Measurements from ENCODE around the gene SERGEF.

SERGEF gene

DNA sequence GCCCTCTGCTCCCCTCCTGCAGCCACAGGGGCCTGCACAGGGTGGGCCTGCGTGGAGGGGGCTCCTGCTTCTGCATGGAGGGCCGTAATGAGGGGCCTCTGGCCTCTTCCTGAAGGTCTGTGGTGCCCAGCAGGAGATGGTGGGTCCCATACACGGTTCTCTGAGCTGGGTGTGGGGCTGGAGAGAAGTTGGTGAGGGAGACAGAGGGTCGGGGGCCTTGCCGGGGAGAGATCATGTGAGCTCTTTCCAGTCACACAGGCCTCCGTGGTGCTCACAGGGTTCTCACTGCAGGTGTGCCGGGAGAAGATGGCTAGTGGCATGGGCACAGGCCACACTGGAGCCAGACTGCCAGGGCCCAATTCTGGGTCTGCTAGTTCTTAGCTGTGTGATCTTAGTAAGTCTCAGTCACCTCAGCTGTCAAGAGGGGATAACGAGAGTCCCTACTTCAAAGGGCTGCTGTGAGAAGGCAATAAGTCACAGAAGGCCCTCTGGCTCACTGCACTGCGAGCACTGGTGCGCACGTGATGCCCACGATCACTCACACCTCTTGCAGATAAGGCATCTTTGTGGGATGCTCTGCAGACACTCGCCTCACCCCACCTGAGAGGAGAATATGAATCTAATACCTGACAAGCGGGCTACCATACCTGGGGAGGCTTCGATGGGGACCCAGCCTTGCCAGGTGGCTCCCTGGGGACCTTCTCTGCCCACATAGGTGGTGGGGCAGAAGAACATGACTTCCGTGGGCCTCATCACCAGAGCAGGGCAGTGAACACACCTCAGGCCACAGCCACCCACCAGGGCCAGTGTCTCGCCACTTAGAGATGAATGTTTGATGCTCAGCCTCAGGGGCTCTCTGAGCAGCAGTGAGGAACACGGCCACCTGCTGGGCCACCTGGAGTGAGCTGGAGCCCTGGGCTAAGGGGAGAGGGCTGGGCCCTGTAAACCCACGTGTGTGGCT lies 263.8 kb downstream of the SERGEF start:
- no peak for DNase-seq (ENCODE audit: low spot score)

GRCh38 chr11:17748044-17748443 lies 264.8 kb downstream of the SERGEF start:
- no peak for DNase-seq (ENCODE audit: low spot score)

- DNase-seq (ENCODE audit: low spot score) = no peak
These were observed 265.5 kb downstream of the SERGEF start for GRCh38 chr11:17747131-17747955.

DNA sequence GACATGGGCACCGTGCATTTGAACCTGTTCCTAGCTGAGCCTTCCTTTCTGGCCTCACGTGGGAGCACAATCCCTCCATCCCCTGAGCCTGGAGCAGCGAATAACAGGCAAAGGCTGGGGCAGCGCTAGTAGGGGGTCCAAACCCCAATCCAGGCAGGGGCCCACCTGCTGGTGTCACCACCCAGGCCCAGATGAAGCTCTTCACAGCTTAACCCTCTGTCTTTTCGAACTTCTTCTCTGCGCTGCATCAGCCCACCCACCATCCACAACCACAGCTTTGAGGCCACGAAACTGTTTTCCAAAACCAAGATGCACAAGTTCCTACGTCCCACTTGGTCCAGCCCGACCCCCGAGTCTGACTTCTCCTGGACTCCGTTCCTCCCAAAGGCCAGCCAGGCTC lies 266.8 kb downstream of the SERGEF start:
- no peak for DNase-seq (ENCODE audit: low spot score)

DNA sequence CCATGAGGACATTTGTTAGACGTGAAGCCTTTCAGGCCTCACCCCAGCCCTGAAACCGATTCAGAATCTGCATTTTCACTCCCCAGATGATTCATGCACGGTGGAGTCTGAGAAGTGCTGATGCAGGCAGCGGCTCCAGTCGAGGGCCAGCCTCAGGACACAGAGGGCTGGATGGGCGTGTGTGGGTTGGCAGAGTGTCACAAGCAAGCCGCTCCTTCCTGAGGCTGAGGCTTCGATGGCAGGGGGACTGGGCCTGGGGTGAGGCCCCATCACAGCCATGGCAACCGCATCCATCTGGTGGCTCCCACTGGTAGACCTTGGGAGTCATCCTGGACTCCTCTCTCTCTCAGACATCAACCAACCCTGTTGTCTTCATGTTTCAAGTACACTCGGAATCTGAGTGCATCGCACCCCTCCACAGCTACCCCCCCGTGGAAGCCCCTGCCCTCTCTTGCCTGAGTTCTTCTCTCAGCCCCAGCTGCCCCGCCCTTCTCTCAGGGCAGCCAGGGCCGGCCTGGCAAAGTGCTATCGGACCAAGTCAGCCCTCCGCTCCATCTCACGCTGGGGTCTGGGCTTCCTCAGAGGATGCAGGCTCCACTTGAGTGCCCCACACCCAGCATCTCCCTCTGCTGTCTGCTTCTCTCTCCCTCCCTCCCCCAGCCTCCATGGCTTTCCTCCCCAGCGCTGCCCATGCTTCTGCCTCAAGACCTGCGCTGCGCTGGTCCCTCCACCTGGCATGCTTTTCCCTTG lies 267.6 kb downstream of the SERGEF start:
- DNase-seq (ENCODE audit: low spot score) = no peak

- DNase-seq (ENCODE audit: low spot score) = no peak
These were observed 268.5 kb downstream of the SERGEF start for GRCh38 chr11:17744151-17744940.

DNA sequence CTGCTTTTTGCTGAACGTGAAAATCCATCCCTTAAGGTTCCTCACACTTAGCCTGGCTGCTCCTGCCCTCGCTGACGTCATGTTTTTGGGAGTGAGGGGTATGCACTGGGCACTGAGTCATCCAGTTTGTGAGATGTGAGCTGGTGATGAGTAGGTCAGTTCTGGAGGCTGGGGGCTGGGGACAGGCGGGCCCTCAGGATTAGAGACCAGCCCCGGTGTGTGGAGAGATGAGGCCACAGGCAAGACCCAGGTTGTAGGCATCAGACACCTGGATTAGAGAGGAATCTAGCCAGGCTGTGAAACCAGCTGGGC lies 269.1 kb downstream of the SERGEF start:
- no peak for DNase-seq (ENCODE audit: low spot score)

GRCh38 chr11:17743026-17743807 lies 269.6 kb downstream of the SERGEF start:
- DNase-seq (ENCODE audit: low spot score) = no peak

- DNase-seq (ENCODE audit: low spot score) = no peak
These were observed 270.8 kb downstream of the SERGEF start for GRCh38 chr11:17742019-17742418.

- DNase-seq (ENCODE audit: low spot score) = no peak
These were observed 271.4 kb downstream of the SERGEF start for GRCh38 chr11:17741487-17741886.

DNA sequence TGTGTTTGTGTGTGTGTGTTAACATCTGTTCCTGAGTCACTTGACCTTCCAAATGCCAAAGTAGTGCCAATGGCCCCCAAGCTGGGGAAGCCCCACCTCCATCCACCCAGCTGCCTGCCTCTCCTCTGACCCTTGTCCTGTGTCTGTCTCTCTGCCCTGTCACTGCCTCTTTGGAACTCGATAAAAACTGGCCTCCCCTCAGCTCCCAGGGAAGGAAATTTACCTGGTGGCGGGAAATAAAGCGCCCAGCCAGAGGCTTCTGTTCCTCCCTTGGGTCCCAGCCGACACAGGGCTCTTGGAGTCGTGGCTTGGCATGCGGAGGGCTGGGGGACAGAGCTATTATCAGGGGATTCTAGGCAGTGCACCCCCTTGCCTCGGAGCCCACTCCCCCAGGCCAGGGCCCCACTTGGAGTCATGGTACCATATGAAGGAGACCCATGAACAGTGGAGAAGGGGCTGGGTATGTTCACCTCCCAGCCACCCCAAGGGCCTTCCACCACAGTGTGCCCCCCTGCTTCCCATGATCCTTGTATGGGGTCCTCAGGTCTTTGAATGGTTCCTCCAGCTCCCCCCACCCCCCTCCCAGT lies 272.1 kb downstream of the SERGEF start:
- no peak for DNase-seq (ENCODE audit: low spot score)

GRCh38 chr11:17739945-17740338 lies 272.9 kb downstream of the SERGEF start:
- no peak for DNase-seq (ENCODE audit: low spot score)

DNA sequence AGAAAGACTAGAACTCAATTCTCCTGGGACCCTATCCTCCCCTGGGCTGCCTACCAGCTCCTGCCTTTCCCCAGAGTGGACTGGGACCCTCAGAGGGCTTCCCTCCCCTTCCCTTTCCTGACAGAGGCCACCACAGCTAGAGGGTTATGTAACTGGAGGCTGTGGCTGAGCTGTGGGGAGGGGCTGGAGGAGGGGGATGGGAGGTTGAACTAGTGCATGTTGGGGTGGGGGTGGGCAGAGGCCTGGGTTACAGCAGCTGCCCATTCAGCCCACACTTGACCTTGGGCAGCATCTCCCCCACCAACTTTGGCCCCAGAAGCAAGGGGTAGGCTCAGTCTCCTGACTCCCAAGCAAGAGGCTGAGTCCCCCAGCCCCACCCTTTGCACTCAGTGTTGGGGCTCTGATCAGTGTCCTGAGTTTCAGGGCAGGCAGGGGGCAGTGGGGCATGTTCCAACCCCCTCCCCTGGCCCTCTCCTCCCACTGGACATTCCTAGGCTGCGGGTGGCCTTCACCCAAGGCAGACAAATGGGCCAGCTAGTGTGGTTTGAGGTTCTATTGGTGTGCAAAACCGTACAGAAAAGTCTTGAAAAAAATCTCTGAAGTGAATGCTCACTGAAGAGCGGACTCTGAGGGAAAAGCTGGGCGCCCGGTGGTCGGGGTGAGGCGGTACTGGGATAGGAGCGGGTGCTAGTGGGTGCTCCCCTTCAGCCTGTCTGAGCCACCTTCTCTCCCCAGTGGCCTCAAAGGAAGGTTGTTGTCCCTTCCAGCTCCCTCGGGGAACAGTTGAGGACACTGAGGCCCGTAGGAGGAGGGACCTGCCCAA lies 274.5 kb downstream of the SERGEF start:
- no peak for DNase-seq (ENCODE audit: low spot score)
